Ammon's horn (tissue), 1 donor: ENCODE data around the gene FADS2.

Experiments used
- DNase-seq: peaks from one replicate; pipeline ENCODE4 v3.0.0-alpha.2; 2016; ENCODE audit warnings: low spot score

FADS2 gene

DNA sequence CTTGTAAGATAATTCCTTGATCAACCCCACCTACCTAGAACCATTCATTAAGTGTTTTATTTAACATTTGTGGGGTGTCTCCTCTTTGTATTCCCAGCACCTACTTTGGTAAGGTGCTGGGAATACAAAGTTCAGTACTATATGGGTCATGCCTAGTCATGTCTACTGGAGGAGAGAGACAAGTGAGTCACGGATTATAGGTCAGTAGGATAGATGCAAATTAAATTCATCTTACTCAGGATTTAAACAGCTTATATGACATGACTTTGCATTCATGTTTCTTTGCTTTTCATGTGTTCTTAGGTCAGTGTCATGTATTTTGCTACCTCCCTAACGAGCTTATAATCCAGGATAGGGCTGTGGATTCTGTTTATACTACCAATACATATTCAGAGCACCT, 7.9 kb upstream of the FADS2 start:
- DNase-seq, result no peak

DNA sequence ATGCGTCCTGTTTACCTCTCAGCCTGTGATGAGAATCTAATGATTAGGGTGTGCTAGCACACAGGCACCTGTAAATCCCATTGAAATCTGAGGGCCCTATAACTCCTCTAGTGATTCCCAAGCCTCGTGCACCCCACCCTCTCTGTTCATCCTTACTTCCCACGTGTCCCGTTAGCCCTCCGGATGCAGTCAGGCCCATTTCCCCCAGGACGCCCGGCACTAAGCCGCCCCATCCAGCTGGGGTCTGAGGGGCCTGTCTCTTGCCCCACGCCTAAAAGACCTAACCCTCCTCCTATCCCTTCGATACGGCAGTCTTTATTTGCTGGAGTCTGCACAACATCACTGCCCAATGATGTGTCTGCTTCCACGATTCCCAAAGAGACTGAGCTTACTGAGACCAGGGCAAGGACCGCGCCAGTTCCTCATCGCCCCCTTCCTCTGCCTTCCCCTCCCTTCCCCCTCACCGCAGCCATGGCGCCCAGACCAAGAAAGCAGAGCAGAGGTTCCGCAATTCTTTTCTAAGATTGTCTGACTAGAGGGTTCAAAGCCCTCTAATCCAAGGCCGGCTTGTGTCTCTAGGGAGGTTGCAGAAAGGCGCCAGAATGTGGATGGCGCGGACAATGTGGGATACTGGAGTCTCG, 1.1 kb upstream of the FADS2 start:
- peak; percentile 68 for DNase-seq

DNA sequence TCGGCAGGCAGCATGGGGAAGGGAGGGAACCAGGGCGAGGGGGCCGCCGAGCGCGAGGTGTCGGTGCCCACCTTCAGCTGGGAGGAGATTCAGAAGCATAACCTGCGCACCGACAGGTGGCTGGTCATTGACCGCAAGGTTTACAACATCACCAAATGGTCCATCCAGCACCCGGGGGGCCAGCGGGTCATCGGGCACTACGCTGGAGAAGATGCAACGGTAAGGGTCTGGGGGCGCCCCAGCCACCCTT, 204 bp downstream of the FADS2 start:
- DNase-seq, result no peak

DNA sequence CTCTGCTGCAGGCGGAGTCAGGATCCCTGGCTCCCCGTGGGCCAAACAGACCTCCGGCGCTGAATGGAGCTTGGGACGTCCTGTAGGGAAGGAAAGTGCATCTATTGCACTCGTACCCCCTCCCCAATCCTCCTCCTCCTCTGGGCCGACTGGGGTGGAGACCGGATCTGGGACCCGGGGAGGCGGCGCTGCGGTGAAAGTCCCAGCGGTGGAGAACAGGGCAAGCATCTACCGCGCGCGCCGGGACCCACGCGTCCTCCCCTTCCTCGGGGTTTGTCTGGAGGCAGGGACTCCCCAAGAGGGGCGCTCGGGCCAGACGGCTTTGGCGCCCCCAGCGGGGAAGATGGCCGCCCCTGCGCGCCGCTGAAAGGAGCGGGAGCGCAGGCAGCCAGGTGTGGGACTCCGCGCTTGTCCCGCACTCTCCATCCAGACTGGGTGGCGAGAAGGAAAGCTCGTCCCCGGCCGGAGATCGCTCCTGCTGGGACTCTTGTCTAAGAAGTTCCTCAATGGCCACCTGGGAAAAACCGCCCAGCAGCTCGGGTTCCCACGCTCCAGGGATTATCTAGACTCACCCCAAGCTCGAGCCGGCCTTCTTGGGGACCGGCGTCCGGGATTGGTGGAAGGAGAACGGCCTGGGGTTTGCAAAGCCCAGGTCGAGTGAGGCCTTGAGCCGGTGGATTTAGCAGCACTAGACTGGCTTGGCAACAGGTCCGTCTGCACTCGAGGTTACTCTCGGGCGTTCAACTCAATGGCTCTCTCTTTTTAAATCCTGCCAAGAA, 718 bp downstream of the FADS2 start:
- DNase-seq, result peak; percentile 46

DNA sequence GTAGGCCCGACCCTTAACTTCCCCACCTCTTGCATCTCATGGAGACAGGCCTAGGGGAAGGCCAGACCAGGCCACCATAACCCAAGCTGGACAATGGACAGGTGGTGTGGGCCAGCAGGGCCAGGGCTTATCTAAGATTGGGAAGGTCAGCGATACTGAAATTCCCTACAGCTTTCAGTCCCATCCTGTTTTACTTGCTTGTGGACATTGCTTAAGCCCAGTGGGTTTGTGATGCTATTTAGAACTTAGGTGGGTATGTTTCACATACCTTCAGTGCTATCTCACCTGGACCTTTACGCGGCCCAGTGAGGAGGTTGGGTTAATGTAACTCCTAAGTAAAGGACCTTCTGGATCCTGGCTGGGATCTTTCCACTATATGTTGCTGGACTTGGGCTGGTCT, 1.7 kb downstream of the FADS2 start:
- no peak for DNase-seq

DNA sequence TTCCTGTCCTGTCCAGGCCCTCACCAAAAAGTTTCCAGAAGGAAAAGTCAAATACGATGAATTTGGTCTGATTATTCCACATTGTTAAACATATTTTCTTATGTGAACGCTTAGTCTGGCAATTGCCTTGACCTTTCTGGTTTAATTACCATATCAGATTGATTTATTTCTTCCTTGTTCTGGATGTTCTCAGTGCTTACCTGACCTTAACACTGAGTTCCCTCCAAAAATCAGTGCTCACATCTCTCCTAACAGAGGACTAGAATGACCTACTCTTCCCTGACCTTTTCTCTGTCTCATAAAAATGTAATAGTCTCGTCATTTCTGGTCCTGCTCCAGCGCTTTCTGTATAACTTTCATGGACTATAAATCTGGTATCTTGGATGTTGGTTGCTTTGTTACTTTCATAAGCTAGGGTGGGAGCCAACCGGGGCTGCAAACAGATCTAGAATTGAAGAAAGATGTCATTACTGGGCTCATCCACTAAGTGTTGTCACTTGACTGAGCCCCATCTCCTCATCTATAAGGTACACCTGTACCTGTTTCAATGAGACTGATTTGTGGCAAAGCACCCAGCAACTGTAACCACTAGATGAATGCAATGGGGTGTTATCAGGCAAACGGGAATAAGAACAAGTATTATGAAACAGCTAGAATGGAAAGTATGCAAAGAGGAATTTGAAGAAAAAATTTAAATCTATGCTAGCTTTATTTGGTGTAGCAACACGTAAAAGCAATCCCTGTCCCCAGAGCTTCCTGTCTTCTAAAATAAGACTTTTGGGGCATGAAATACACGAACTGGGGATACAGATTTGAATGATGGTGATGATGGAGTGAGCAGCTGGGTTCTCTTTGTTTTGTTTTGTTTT, 2.4 kb downstream of the FADS2 start:
- DNase-seq, result no peak

DNA sequence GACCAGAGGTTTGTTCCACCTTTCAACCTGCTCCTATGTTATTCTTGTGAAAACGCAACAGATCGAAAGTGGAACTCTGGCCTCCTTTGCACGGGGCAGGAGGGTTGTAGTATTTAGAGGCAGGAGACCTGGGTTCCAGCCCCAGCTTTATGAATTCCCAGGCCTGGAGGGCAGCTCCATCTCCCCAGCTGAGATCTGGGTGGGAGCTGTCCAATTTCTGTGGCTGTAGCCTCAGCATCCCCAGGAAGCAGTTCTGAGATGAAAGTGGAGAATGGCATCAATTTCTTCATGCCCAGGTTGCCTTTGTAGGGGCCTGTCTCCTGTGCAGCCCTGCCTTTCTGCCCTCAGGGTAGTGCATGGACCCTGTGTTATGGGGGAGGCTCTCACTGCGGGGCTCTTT, 4.1 kb downstream of the FADS2 start:
- DNase-seq, result no peak

DNA sequence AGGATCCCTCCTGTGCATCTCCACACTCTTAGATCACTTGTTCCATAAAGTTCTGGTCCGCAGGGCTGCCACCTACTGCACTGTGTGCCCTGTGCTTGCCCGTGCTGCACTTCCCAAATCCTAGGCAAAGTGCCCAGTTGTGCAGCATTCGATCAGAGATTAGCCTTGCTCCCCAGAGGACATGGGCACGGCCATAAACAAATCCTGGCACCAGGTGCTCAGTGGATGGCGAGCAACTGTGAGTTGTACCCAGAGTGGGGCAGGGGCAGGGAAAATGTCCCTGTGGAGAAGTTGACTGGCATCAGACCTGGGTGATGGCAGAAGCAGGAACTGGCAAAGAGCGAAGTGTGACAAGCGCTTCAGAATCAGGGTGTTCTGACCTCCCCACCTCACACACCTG, 4.7 kb downstream of the FADS2 start:
- DNase-seq, result no peak

DNA sequence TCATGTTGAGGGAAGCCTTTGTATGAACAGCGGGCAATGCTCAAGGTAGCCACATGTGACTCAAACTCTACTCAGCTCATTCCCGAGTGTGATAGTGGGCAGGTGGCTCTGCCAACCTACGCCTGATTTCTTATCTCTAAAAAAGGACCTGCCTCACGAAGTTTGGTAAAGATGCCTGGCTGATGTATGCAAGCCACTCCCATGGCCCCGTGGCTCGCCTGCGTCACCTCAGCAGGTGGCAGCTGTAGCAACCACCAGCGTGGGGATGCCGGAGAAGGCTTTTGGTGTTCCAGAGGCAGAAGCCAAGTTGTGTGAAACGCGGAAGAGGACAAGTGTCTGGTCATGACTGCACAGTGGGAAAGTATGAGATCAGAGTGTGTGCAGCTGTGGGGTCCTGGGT, 5.4 kb downstream of the FADS2 start:
- DNase-seq, result no peak

DNA sequence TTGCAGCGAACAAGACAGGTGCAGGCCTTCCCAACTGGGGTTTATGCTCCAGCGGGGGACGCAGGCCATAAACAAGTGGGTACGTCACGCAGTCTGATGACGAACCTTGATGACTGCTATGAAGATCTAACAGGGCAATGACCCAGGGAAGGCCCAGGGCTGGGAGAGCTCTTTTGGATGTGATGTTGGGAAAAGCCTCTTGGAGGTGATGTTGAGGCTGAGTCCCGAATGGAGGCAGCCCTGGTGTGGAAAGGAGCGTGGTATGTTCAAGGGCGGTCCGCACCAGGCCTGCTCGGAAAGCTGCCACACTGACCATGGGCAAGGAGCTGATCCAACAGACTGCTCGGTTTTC, 5.8 kb downstream of the FADS2 start:
- no peak for DNase-seq

DNA sequence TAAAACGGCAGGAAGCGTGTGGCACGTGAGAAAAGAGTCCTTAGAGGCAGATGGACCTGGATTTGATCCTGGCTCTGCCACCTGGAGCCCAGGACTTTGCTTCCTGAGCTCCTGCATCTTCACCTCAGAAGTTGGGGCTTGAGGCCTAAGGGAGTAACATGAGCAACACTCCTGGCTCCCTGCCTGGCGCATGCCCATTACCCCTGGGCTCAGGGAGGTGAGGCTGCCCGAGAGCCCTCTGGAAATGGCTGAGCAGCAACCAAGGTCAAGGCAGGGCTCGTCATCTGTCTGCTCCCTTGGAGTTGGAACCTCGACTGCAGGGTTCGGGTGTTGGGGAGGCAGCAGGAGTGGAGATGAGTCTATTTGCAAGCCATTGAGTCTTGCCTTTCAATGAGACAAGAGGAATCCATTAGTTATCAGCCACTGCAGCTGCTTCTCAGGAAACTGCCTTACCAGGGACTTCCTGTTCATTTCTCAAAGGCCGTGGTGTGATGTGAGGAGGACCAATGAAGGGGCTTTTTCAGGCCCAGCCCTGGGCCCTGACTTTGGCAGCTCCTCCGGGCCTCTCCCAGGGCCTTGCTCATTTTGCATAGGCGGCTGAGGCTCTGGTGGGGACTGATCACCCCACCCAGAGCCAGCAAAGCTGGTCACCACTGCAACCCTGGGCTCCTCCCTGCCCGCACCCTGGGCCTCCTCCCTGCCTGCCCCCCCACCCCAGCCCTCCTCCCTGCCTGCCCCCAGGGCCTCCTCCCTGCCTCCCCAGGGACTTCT, 6.4 kb downstream of the FADS2 start:
- no peak for DNase-seq

DNA sequence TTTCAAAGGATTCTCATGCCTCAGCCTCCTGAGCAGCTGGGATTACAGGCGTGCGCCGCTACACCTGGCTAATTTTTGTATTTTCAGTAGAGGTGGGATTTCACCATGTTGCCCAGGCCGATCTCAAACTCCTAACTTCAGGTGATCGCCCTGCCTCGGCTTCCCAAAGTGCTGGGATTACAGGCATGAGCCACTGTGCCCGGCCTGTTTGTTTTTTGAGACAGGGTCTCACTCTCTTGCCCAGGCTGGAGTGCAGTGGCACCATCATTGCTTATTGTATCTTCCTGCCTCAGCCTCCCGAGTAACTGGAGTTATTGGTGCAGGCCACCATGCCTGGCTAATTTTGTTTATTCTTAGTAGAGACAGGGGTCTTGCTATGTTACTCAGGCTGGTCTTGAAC, 8.1 kb downstream of the FADS2 start:
- DNase-seq, result no peak

DNA sequence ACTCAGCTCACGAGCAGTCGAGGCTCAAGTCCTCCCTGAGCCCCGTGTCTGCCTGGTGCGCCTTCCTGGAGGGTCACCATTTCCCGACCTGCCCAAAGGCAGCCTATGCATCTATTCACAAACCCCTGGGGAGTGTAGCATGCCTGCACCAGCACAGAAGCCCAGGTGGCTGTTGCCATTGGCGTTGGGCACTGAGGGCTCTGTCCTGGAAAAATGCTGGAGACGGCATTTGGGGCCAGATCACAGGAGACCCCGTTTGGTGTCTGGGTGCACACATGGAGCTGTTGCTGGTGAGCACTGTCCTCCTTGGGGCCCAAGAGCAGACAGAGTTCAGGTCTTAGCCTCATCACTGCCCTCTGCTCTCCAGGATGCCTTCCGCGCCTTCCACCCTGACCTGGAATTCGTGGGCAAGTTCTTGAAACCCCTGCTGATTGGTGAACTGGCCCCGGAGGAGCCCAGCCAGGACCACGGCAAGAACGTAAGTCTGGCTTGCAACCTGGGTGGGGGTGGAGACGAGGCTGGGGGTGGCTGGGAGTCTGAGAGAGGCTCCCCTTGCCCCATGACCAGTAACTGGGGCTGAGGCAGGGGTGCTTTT, 9.4 kb downstream of the FADS2 start:
- no peak for DNase-seq

DNA sequence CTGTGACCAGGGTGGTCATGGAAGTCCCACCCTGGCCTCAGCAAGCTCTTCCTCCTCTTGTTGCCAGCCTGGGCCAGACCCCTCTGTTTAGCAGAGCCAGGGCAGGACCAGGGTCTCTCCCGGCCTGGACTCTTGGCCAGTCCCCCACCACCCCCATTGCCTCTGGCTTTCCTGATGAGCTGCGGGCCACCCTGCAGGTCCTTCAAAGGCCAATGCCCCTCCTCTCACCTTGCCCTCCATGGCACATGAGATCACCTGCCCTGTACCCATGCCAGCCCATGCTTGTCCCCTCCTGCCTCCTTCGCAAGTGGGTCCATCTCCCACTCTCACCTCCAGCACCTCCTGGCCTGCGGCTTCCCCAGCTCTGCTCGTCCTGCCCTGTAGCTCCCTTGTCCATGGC, 10.4 kb downstream of the FADS2 start:
- no peak for DNase-seq

DNA sequence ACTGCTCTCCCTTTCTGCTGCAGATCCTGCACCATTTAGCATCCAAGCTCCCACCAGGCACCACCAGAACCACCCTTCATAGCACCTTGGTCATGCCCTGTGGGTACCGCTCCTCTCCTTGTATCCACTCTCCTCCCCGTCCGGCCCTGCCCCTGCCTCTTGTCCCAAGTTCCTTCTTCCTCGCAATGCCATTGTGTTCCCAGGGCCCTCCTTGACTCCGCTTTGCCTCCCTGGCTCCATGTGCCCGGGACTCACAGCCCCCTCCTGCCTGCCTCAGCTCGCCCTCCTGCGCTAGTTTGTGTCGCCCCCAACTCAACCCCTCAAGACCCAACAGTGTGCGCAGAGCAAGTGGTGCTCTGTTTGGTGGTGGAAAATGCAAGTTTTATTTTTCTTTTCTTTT, 10.8 kb downstream of the FADS2 start:
- no peak for DNase-seq

DNA sequence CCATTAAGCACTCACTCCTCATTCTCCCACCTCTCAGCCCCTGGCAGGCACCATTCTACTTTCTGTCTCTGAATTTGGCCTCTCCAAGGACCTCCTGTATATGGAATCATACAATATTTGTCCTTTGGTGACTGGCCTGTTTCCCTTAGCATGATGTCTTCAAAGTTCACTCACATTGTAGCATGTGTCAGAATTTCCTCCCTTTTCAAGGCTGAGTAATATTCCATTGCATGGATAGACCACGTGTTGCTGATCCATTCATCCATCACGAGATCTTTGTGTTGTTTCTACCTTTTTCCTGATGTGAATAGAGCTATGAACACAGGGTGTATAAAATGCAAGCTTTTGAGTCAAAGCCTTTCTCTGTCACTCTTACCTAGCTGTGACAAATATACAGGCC, 11.6 kb downstream of the FADS2 start:
- DNase-seq, result no peak

DNA sequence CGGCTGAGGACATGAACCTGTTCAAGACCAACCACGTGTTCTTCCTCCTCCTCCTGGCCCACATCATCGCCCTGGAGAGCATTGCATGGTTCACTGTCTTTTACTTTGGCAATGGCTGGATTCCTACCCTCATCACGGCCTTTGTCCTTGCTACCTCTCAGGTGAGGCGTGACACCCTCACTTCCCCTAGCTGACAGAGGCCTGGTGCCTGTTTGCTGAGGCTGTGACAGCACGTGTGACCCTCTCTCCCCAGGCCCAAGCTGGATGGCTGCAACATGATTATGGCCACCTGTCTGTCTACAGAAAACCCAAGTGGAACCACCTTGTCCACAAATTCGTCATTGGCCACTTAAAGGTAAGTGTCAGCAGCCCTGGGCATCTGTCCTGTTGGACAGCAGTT, 12.3 kb downstream of the FADS2 start:
- no peak for DNase-seq

DNA sequence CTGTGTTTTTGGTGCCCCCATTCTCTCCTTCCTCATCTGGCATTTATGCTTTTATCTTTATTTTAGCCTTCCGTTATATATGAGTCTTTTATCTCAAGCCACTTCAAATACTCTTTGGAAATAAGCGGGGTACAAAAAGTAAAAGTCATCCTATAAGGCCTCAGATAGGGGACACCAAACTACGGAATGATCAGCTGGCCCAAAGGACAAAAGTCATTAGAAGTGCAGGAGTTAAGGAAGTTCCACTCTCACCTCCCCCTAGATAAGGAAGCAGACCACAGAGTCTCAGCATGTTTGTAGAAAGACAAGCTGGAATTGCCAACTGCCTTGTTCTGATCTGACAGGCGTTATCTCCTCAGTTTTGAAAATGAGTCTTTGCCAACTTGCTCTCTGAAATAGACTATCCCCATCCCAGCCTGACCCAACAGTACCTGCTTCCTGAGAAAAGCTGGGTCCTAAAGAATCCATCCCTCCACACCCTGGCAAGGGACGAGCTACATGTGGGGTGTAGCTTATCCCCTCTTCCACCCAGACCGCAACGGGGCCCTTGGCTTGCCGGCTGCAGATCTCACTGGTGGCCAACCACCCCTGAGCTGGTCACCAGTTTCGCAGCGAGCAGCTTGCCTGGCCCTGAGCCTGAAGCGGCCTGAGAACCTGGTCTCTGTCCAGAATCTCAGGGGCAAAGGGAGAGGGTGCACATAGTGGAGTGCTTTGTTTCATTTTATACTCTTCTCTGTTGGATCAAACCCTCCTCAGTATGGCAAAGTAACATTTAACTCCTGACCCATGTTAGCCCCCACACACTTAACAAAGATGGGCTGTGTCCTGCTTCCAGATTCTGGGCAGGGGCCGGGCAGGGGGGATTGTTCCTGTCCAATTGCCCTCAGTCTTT, 13.8 kb downstream of the FADS2 start:
- DNase-seq, result peak; percentile 77

DNA sequence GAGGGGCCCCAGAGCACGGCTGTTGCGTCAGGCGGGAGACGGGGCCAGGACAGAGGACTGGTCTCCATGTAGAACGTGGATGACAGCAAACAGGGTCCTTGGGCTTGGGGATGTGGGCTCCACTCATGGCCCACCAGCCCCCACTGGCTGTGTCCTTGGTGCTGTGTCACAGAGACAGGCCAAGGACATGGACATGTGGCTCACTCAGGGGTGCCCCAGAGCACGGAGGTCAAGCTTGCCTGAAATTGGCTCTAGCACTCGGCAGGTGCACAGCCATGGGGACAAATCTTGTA, 14.4 kb downstream of the FADS2 start:
- no peak for DNase-seq

DNA sequence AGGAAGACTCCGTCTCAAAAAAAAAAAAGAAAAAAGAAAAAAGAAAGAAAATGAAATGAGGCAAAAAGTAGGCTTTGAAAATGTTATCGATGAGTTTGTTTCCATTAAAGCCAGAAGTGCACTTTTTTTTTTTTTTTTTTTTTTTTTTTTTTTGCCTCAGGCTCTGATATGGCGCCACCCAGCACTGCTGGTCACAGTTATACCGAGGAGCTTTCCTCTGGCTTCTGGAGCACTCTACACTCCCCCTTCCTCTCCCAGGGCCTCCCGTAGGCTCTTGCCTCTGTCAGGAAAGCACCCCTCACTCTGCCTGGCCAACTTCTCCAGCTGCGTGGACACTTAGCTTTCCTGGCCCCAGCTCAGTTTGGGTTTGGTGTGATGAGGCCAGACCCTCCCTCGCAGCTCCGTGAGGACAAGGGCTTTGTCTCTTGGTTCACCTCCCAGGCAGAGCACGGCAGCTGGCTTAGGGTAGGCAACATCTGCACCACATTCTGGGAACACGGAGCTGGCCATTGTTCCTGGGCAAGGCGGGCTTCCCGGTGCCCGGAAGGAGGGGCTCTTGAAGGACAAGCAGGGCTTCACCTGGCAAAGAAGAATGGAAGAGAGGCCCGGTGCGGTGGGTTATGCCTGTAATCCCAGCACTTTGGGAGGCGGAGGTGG, 16.9 kb downstream of the FADS2 start:
- DNase-seq, result no peak
